HCT116 (cell line): ENCODE results near the gene CETN2. TPM values are rescaled to one million over a fixed set of nuclear protein-coding genes. Genes with fewer than 3 reads are reported as not detected.

Source experiments
- ATAC-seq: fragments of 200-7000 bp; cut with Tn5 transposase; 2 replicates; pipeline ENCODE4 v1.9.1; 2020; ENCODE audit warnings: mild to moderate bottlenecking, moderate library complexity
- BruUV-seq: library from RNA; stranded (reverse); fragments of 400-500 nt; replicated peaks from 2 replicates; lab custom pipeline; 2021; lab: Mats Ljungman, UMichigan
- CTCF ChIA-PET: fragments of 300-600 bp; sonication (Branson Sonifier 250); formaldehyde crosslinking; loops from one replicate; lab custom pipeline; 2021; ENCODE audit warnings: antibody characterized with exemption; lab: Charles Lee
- POLR2A ChIA-PET: fragments of 300-600, 350-600 bp; sonication (Branson Sonifier 250); formaldehyde crosslinking; loops from one replicate; lab custom pipeline; 2021; ENCODE audit warnings: antibody characterized with exemption; lab: Charles Lee
- RAD21 ChIA-PET, 2 experiments: fragments of 300-600 bp; sonication (Branson Sonifier 250); formaldehyde crosslinking; loops; one replicate each; lab custom pipeline; 2023; ENCODE audit warnings: low total read pairs in 2 of 2; ENCODE audit not compliant: uncharacterized antibody in 2 of 2, unreplicated experiment in 2 of 2, low non-redundant PET in 1 of 2; lab: Charles Lee
- DNase-seq: peaks from one replicate; pipeline ENCODE4 v3.0.0-alpha.2; 2010; ENCODE audit warnings: low read depth, low spot score
- H2AFZ ChIP-seq: fragments of 200-600 bp; shearing (Covaris generic), sonication (generic); 2 replicates; pipeline ENCODE4 v1.6.1; 2017; ENCODE audit warnings: low read depth, mixed run types, mixed read lengths, antibody characterized with exemption, low read length; ENCODE audit not compliant: poor library complexity, severe bottlenecking
- H3K27ac ChIP-seq: 2 replicates; pipeline ENCODE4 v1.5.1; 2012; ENCODE audit warnings: low read depth, low read length
- H3K27me3 ChIP-seq: fragments of 200-600 bp; sonication (generic); 2 replicates; pipeline ENCODE4 v1.6.1; 2016; ENCODE audit warnings: mixed run types, low read length, mixed read lengths; ENCODE audit not compliant: insufficient read depth
- H3K36me3 ChIP-seq, 2 experiments: fragments of 200-500 bp in 1 of 2; fragments of 200-600 bp in 1 of 2; sonication (Bioruptor generic) in 1 of 2; sonication (generic) in 1 of 2; 2 replicates each; pipeline versions ENCODE4 v1.5.1 to v1.6.1; 2014 to 2016; ENCODE audit warnings: low read length in 2 of 2, inconsistent platforms in 1 of 2, mixed read lengths in 1 of 2, mixed run types in 1 of 2; ENCODE audit not compliant: insufficient read depth in 2 of 2, control insufficient read depth in 1 of 2
- H3K4me1 ChIP-seq, 2 experiments: fragments of 200-600 bp in 1 of 2; sonication (generic) in 1 of 2; 2 replicates each; pipeline versions ENCODE4 v1.5.1 to v1.6.1; 2012 to 2017; ENCODE audit warnings: low read length in 2 of 2, inconsistent platforms in 1 of 2, mild to moderate bottlenecking in 1 of 2, mixed read lengths in 1 of 2, mixed run types in 1 of 2, moderate library complexity in 1 of 2; ENCODE audit not compliant: insufficient read depth in 2 of 2, control insufficient read depth in 1 of 2
- H3K4me2 ChIP-seq: fragments of 200-600 bp; sonication (generic); 2 replicates; pipeline ENCODE4 v1.6.1; 2017; ENCODE audit warnings: mixed run types, low read length, mixed read lengths
- H3K4me3 ChIP-seq, 2 experiments: fragments of 200-600 bp in 1 of 2; sonication (generic) in 1 of 2; replicated peaks in 1 of 2; 2 replicates each; pipeline ENCODE4 v1.5.1; 2011 to 2016; ENCODE audit warnings: low read length in 2 of 2, control low read depth in 1 of 2, low read depth in 1 of 2, mild to moderate bottlenecking in 1 of 2, mixed read lengths in 1 of 2, mixed run types in 1 of 2
- H3K79me2 ChIP-seq: fragments of 200-600 bp; sonication (generic); 2 replicates; pipeline ENCODE4 v1.6.1; 2017; ENCODE audit warnings: mild to moderate bottlenecking, mixed run types, low read length, moderate library complexity, mixed read lengths; ENCODE audit not compliant: insufficient read depth
- H3K9ac ChIP-seq: fragments of 200-600 bp; sonication (generic); 2 replicates; pipeline ENCODE4 v1.6.1; 2016; ENCODE audit warnings: low read length, mixed read lengths
- H3K9me2 ChIP-seq: fragments of 200-600 bp; sonication (generic), shearing (Covaris generic); 2 replicates; pipeline ENCODE4 v1.6.1; 2017; ENCODE audit warnings: mixed run types, mild to moderate bottlenecking, moderate library complexity; ENCODE audit not compliant: insufficient read depth
- H3K9me3 ChIP-seq, 2 experiments: fragments of 200-500 bp in 1 of 2; fragments of 200-600 bp in 1 of 2; sonication (Bioruptor generic) in 1 of 2; sonication (generic) in 1 of 2; 2 replicates each; pipeline ENCODE4 v1.6.1; 2014 to 2017; ENCODE audit warnings: low read length in 2 of 2, mixed read lengths in 2 of 2, inconsistent platforms in 1 of 2, low read depth in 1 of 2, mild to moderate bottlenecking in 1 of 2, mixed run types in 1 of 2, moderate library complexity in 1 of 2; ENCODE audit not compliant: control insufficient read depth in 1 of 2, insufficient read depth in 1 of 2
- H4K20me1 ChIP-seq: fragments of 200-600 bp; sonication (generic), shearing (Covaris generic); 2 replicates; pipeline ENCODE4 v1.6.1; 2017; ENCODE audit warnings: mixed run types, mild to moderate bottlenecking, moderate library complexity; ENCODE audit not compliant: insufficient read depth
- EGR1 ChIP-seq: IDR thresholded peaks from 2 replicates; pipeline ENCODE4 v1.6.1; 2012; ENCODE audit warnings: low read depth
- ELF1 ChIP-seq: IDR thresholded peaks from 2 replicates; pipeline ENCODE4 v1.6.1; 2012; ENCODE audit warnings: low read depth, borderline replicate concordance
- EZH2 ChIP-seq: fragments of 200-600 bp; sonication (generic); IDR thresholded peaks from 2 replicates; pipeline ENCODE4 v1.6.1; 2017; ENCODE audit warnings: antibody characterized with exemption, mixed run types
- FOSL1 ChIP-seq: IDR thresholded peaks from 2 replicates; pipeline ENCODE4 v1.6.1; 2012; ENCODE audit warnings: low read depth
- JUND ChIP-seq: IDR thresholded peaks from 2 replicates; pipeline ENCODE4 v1.6.1; 2012
- POLR2A ChIP-seq: IDR thresholded peaks from 2 replicates; pipeline ENCODE4 v1.7.0; 2011; ENCODE audit warnings: borderline replicate concordance; ENCODE audit not compliant: insufficient read depth, insufficient read length; ENCODE audit errors: extremely low read depth
- POLR2AphosphoS5 ChIP-seq: IDR thresholded peaks from 2 replicates; pipeline ENCODE4 v1.6.1; 2011; ENCODE audit warnings: mild to moderate bottlenecking, low read depth, low read length, moderate library complexity
- RAD21 ChIP-seq: IDR thresholded peaks from 2 replicates; pipeline ENCODE4 v1.6.1; 2012; ENCODE audit warnings: low read depth, mild to moderate bottlenecking
- REST ChIP-seq: IDR thresholded peaks from 2 replicates; pipeline ENCODE4 v1.6.1; 2012; ENCODE audit warnings: low read depth
- TCF7L2 ChIP-seq: IDR thresholded peaks from 2 replicates; pipeline ENCODE4 v1.7.0; 2011; ENCODE audit warnings: borderline replicate concordance, inconsistent platforms; ENCODE audit not compliant: insufficient read depth, insufficient read length; ENCODE audit errors: extremely low read depth
- ZBTB33 ChIP-seq: IDR thresholded peaks from 2 replicates; pipeline ENCODE4 v1.6.1; 2011; ENCODE audit warnings: mild to moderate bottlenecking, low read length, moderate library complexity; ENCODE audit not compliant: insufficient replicate concordance; ENCODE audit errors: extremely low read depth
- intact Hi-C: fragments of 100-400 bp; cut with micrococcal nuclease; formaldehyde crosslinking; loops from 2 replicates; pipeline ENCODE4 v1.10.0; 2022
- total RNA-seq: library from RNA; stranded (reverse); gene quantifications from one replicate; pipeline ENCODE4 v1.2.1, GENCODE V29; 2021; ENCODE audit not compliant: unreplicated experiment

The CETN2 gene
- total RNA-seq, 1 experiment from 2014 or later, result 20.9 TPM

GRCh38 chrX:152819732-152820131 is 10.8 kb downstream of the CETN2 start:
- intact Hi-C loops, result loop anchor here (2.0 kb wide), 1 partner anchor 1071 kb away; no protein-coding TSS in a partner anchor
- DNase-seq (no peak), ATAC-seq (no peak)
- RAD21 ChIA-PET, result no interaction called here
- Histone ChIP-seq H3K27me3 (no peaks in the 10 kb centered on the region), H3K9ac (no peak overlapping the region), H3K36me3 (no peaks in the 10 kb centered on the region), H3K79me2 (no peaks in the 10 kb centered on the region), H4K20me1 (no peaks in the 10 kb centered on the region), H3K9me2 (no peaks in the 10 kb centered on the region), H3K4me1 (no peaks in the 10 kb centered on the region)
- TF ChIP-seq POLR2AphosphoS5 (no peak), JUND (no peak), EZH2 (no peak), RAD21 (no peak), ELF1 (no peak), ZBTB33 (no peak), EGR1 (no peak), TCF7L2 (no peak), POLR2A (no peak), REST (no peak), FOSL1 (no peak)
- TF ChIP-seq, all 23 proteins: peak for 0
- no peaks in the 10 kb centered on the region for H3K9me3 ChIP-seq
- no peak overlapping the region for H2AFZ ChIP-seq
- H3K27ac ChIP-seq, result no peak overlapping the region
- BruUV-seq, result no TSS peak
- ChIA-PET CTCF (no interaction called here), POLR2A (no interaction called here)
- H3K4me2 ChIP-seq, result no peak overlapping the region
- H3K4me3 ChIP-seq, result no peak overlapping the region
